Measurements from ENCODE around the gene MRM2.

DNA sequence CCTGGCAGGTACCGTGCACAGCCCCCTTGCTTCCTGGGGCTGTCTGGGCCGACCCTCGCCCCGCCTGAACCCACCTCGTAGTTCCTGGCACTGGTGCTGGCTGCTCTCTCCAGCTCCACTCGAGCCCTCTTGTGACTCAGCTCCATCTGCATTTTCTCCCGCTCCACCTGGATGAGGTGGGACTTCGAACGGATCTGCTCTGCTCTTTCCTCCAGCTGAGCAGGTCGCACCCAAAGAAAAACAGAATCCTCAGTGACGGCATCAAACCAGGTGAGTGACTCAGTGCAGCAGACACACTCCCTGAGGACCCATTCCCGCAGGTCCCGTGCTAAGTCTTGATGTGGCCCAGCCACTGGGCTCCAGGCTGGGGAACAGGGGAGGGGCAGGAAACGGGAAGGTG, 16.7 kb downstream of the MRM2 start:
- TF ChIP-seq, protein P1, sequence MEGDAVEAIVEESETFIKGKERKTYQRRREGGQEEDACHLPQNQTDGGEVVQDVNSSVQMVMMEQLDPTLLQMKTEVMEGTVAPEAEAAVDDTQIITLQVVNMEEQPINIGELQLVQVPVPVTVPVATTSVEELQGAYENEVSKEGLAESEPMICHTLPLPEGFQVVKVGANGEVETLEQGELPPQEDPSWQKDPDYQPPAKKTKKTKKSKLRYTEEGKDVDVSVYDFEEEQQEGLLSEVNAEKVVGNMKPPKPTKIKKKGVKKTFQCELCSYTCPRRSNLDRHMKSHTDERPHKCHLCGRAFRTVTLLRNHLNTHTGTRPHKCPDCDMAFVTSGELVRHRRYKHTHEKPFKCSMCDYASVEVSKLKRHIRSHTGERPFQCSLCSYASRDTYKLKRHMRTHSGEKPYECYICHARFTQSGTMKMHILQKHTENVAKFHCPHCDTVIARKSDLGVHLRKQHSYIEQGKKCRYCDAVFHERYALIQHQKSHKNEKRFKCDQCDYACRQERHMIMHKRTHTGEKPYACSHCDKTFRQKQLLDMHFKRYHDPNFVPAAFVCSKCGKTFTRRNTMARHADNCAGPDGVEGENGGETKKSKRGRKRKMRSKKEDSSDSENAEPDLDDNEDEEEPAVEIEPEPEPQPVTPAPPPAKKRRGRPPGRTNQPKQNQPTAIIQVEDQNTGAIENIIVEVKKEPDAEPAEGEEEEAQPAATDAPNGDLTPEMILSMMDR (IDR thresholded peaks at IDR 0.05): no peak
- TF ChIP-seq EP300 (IDR thresholded peaks at IDR 0.05): peak in 1 of 4 donors; percentile 87

Data from upper lobe of left lung (tissue), 4 donors.